Activated CD4-positive, alpha-beta T cell treated with anti-CD3 and anti-CD28 coated beads for 24 hours (primary cell): ENCODE data around the gene AOPEP.

Experiments
- DNase-seq, 2 donors: peaks; one replicate each; pipeline ENCODE4 v3.0.0-alpha.2; 2020; ENCODE audit warnings: low read depth in 2 of 2

The AOPEP gene

GRCh38 chr9:94850540-94851434 is 124.3 kb downstream of the AOPEP start:
- no peak for DNase-seq

GRCh38 chr9:94851467-94851866 is 125.0 kb downstream of the AOPEP start:
- no peak for DNase-seq

- DNase-seq: no peak
Observed at GRCh38 chr9:94851892-94852291, 125.4 kb downstream of the AOPEP start.

- DNase-seq: no peak
Observed at GRCh38 chr9:94852373-94852772, 125.9 kb downstream of the AOPEP start.

- DNase-seq: no peak
Observed at GRCh38 chr9:94853887-94854286, 127.4 kb downstream of the AOPEP start.

- no peak for DNase-seq
Observed at GRCh38 chr9:94855903-94856302, 129.4 kb downstream of the AOPEP start.

- no peak for DNase-seq
Observed at GRCh38 chr9:94857791-94858190, 131.3 kb downstream of the AOPEP start.

- no peak for DNase-seq
Observed at GRCh38 chr9:94859226-94859625, 132.7 kb downstream of the AOPEP start.

GRCh38 chr9:94859891-94860290 is 133.4 kb downstream of the AOPEP start:
- DNase-seq: no peak

GRCh38 chr9:94860678-94861588 is 134.4 kb downstream of the AOPEP start:
- DNase-seq: peak; percentile 29 to 39

- no peak for DNase-seq
Observed at GRCh38 chr9:94861589-94862272, 135.2 kb downstream of the AOPEP start.

GRCh38 chr9:94864196-94864595 is 137.7 kb downstream of the AOPEP start:
- no peak for DNase-seq

- no peak for DNase-seq
Observed at GRCh38 chr9:94864862-94865509, 138.5 kb downstream of the AOPEP start.

GRCh38 chr9:94865582-94866452 is 139.3 kb downstream of the AOPEP start:
- DNase-seq: no peak

GRCh38 chr9:94866770-94867169 is 140.3 kb downstream of the AOPEP start:
- DNase-seq: no peak

- DNase-seq: no peak
Observed at GRCh38 chr9:94867281-94867841, 140.9 kb downstream of the AOPEP start.

GRCh38 chr9:94867842-94868312 is 141.4 kb downstream of the AOPEP start:
- DNase-seq: no peak

GRCh38 chr9:94868464-94868863 is 142.0 kb downstream of the AOPEP start:
- no peak for DNase-seq

- no peak for DNase-seq
Observed at GRCh38 chr9:94869415-94869843, 142.9 kb downstream of the AOPEP start.

- no peak for DNase-seq
Observed at GRCh38 chr9:94870465-94870792, 143.9 kb downstream of the AOPEP start.
